GM15510 (cell line): ENCODE data around the gene ITGA1.

ENCODE experiments used
- POLR2A ChIP-seq: IDR thresholded peaks from 3 replicates; pipeline ENCODE4 v1.6.1; 2011; ENCODE audit warnings: borderline replicate concordance; ENCODE audit not compliant: insufficient read length; ENCODE audit errors: extremely low read depth

Gene ITGA1

DNA sequence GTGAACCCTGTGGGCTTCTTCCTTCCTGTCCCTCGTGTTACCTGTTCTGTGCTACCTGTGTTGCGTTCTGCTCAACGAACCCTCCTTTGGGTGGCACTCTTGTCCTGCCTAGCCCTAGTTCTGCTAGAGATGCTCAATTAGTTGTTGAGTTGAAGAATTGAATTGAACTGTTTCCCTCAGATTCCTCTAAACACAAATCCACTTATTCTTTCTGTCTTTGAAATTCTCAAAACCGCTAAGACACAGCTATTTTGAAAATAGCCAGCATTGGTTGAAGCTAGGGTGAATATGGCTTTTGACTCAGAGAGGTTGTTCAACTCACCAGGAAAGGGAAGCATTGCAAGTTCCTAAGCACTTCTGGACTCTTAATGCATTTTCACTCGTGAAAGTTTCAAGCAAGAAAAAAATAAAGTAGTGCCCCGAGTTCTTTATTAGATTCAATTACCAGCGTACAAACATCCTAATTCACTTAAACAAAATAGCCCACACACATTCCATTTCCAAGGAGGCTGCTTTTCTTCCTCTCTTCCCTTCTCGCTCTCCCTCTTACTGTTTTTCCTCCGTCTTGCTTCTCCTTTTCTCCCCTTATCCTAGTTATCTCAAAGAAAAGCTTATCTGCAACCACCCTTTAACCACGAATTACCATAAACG, 642 bp upstream of the ITGA1 start:
- no peak for TF ChIP-seq POLR2A

DNA sequence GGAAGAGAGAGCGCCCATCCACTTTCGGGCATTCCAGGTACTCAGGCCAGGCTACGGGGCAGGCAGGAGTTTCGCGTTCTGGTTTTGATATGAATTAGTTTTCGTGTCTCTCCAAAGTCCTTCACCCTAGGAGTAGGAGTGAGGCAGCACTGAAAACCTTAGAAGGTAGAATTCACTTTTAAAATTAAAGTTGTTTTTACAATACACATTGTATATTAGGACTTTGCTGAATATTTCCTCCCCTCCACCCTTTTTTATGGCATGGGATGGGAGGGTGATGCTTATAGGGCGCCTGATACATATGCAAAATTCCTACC, 747 bp downstream of the ITGA1 start:
- no peak for TF ChIP-seq POLR2A

DNA sequence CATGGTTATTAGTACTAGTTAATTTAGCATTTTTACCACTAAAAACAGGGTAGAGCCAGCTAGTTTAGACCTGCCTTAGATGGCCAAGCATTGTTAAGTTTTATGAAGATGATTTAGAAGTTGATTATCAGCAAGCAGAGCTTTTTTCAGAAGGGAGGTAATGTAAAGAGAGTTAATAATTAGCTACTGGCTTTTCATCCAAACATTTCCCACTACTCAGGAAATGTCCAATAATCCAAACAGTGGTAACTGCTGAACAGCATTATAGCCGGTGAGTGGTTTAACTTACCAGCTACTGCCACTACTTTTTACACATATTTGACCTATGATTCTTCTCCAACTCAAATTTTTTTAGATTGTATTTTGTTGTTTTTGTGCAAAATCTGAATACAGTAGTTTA, 1.7 kb downstream of the ITGA1 start:
- TF ChIP-seq POLR2A: no peak

DNA sequence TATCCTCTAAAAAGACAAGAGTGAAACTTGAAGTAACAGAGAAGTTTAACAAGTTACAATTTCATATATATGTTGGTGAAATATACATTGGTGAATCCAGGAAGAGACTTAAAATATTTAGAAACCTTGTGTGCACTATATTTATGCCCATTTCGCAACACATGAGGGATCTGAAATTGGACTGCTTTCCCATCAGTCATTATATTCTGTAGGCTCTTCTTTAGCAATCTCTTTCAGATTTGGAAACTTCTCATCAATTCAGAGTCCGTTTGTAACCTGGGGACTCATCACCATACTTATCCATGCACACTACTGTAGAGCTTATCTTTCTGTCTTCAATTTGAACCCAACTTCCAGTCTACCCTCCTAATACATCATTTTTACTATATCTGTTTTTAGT, 2.1 kb downstream of the ITGA1 start:
- no peak for TF ChIP-seq POLR2A

DNA sequence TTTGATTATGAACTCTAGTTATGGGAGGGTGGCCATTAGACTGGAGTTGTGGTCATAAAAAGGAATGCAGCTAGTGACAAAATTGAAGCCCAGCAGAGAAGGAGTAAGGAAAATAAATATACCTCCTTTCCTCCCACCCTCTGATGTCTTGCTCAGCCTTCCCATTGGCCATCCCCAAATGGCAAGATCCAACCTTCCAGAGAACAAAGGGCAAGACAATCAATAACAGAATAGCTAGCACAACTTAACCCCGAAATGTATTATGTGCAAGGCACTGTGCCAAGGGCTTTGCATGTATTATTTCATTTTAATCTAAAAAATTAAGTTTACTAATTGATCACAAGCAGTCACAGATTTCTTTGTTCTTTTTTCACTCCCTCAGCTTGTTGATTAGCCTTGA, 3.6 kb downstream of the ITGA1 start:
- TF ChIP-seq POLR2A: no peak

DNA sequence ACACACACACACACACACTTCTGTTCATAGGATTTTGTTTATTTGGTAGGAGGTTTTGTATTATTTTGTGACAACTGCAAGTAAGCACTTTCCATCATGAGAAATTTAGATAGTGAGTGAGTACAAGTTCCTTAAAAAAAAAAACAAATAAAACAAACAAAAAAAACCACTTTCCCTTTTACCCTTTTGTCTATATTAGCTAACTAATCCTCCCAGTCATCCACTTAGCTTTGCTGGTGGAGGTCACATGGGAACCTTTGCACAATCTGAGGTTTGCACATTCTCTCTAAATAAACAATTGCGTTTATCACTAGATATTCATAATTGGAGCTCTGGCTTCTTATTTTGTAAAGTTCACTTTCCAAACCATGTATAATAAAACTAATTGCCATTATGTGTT, 6.8 kb downstream of the ITGA1 start:
- no peak for TF ChIP-seq POLR2A

DNA sequence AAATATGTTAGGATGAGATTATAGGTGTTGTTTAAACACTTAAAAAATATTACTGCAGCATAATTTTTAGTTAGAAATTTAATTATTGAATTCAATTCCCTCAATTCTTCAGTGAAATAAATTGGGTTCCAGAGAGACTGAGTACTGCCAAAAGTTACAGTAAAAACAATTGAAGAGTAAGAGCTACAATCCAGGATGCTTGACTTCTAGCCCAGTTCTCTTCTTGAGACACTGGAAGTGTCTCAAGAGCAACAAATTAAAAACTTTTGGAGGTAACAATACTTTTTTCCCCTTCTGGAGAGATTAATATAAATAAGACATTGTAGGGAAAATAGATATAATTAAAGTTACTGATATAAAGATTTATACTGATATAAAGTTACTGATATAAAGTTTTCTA, 8.3 kb downstream of the ITGA1 start:
- TF ChIP-seq POLR2A: no peak

DNA sequence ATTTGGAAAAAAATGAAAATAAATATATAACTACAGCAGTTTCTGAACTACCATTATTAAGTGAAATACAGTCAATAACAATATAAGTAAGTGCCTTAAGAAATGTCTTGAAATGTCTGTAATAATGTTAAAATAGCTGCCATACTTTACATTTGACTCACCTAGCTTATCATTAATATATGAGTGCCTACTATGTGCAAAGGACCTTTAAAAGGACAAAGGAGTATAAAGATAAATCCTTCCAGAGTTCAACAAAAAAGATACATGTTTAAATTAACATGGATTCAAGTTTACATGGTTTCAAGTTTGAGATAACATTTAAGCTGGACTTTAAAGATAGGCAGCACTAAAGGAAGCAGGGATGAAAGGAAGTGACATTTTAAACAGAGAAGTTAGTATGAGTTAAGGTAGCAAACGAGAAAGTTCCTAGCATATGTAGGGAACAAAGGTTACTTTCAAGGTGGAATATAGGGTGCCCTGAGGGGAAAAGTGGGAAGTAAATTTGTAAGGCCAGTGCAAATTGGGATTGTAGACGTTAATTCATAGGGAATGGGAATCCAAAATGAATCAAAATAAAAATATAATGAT, 8.9 kb downstream of the ITGA1 start:
- no peak for TF ChIP-seq POLR2A

DNA sequence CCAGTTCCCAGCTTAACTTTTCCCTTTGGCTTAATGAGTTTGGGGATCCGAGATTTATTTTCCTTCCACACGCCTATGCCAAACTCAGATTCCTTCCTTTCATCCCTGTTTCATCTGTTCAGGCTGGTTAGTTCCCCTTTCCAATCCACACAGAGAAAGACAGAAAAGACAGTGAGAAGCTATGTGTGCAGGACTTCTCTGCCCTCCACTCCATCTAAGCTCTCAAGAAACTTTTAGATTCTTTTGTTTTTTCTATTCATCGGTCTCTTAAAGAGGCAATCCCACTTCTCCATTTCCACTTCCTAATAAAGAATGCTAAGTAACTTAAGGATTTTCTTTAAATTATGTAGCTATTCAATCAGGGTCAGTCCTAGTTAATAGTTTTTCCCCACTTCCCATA, 11.2 kb downstream of the ITGA1 start:
- TF ChIP-seq POLR2A: no peak

DNA sequence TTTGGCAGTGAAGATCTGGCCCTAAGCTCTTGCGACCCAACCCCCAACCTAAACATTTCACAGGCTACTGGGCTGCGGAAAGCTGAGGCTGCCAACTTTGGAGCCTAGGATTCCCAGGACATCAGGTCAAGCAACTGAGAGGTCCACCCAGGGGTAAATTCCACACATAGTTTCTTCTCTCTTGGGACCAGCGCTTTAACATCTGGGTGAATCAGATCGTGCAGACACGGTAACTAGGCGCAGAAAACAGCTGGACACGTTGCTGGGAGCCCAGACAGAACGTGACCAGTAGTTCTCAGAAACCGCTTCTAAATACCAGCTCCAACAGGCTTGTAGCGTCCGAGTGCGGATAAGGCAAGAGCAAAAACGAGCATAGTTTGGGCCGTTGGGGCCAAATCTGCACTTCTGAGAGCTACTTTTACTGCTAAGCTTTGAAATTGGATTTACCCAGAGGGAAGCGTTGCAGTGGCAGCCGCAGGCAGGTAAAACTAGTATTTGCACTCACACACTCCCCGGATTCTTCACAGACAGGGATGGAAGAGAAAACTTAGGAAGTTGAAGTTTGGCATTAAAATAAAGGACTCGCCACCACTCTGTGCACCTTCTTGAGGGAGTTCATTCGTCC, 11.8 kb downstream of the ITGA1 start:
- TF ChIP-seq POLR2A: no peak

DNA sequence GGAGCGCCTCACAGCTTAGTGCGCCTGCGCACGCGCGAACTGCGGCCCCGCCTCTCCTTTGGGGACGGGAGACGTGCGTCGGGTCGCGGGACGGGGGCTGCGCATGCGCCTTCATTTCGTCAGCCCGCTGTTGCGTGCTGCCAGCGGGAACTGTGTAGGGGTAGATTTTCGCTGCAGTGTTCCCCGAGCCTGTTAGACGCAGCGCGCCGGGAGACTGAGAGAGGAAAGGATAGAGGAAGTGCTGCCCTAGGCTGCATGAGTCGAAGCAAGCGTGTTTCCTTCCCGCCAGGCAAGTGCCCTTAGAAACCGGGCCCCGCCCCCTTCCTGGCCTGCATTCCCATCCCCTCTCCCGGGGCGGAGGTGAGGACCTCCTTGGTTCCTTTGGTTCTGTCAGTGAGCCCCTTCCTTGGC, 12.3 kb downstream of the ITGA1 start:
- peak; percentile 85 for TF ChIP-seq POLR2A

DNA sequence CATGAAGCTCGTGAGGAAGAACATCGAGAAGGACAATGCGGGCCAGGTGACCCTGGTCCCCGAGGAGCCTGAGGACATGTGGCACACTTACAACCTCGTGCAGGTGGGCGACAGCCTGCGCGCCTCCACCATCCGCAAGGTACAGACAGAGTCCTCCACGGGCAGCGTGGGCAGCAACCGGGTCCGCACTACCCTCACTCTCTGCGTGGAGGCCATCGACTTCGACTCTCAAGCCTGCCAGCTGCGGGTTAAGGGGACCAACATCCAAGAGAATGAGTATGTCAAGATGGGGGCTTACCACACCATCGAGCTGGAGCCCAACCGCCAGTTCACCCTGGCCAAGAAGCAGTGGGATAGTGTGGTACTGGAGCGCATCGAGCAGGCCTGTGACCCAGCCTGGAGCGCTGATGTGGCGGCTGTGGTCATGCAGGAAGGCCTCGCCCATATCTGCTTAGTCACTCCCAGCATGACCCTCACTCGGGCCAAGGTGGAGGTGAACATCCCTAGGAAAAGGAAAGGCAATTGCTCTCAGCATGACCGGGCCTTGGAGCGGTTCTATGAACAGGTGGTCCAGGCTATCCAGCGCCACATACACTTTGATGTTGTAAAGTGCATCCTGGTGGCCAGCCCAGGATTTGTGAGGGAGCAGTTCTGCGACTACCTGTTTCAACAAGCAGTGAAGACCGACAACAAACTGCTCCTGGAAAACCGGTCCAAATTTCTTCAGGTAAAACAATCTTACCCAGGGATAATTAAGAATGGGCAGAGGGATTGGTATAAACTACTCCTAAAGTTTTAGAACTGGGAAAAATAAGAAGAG, 12.9 kb downstream of the ITGA1 start:
- no peak for TF ChIP-seq POLR2A

DNA sequence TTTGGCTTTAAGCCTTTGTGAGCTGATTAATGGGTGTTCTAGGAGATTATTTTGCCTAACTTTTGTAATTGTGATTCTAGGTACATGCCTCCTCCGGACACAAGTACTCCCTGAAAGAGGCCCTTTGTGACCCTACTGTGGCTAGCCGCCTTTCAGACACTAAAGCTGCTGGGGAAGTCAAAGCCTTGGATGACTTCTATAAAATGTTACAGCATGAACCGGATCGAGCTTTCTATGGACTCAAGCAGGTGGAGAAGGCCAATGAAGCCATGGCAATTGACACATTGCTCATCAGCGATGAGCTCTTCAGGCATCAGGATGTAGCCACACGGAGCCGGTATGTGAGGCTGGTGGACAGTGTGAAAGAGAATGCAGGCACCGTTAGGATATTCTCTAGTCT, 13.6 kb downstream of the ITGA1 start:
- TF ChIP-seq POLR2A: no peak

DNA sequence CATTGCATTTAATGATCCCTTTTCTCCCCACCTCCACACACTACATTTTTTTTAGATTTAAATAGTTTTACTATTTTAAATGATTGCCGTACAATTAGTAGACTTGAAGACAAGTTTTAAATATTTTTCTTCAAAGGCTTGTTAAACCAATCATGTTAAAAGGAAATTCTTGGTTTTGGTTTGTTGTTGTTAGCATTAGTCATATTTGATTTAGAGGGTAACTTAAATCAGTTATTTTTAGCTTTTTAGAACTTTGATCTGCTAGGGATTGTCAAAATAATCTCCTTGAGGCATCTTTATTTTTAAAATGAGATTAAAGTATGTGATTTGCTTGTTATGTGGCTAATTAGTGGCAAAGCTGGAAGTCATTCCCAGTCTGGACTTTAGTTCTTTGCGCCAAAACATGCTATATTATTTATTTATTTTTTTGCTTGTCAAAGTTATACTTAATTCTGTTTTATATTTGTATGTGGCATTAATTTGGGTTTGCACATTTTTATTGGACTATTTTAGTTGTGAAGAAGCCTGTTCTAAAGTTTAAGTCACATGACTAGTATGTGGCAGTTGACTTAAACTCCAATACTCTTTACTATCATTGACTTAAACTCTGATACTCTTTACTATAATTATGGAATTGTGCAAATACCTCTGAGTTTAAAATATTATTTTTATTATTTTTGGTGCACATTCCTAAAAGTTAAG, 14.7 kb downstream of the ITGA1 start:
- TF ChIP-seq POLR2A: no peak

DNA sequence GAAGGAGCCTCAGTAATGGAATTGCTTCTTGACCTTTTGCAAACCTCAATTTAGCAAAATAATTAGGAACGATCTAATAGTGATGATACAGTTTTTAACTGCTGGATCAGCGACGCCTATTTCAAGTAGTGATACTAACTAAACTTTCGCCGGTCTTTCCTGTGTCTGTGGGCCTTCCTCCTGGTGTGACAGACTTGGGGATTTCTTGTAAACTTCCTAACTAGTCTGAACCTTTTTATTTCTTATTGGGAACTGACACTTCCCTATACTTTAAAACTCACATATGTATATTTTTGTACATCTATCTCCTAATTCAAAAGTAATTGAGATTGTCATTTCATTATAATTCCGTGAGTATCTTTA, 15.2 kb downstream of the ITGA1 start:
- no peak for TF ChIP-seq POLR2A

DNA sequence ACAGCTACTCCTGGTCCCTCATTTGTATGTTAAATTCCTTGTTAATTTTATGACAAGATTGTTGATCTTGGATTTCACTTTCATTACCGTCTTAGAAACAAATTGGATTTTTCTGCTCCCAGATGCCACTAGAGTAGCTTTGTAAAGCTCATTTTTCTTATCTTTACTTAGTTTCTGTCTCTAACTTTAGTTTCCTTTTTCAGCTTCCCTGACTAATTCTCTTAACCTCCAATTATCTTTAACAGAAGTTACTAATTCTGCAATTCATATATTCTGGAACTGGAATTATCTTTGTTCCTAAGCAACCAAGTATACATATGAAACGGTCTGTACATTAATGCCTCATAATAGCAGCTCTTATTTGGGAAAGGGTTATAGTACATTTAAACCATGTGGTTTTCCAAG, 16.7 kb downstream of the ITGA1 start:
- no peak for TF ChIP-seq POLR2A

DNA sequence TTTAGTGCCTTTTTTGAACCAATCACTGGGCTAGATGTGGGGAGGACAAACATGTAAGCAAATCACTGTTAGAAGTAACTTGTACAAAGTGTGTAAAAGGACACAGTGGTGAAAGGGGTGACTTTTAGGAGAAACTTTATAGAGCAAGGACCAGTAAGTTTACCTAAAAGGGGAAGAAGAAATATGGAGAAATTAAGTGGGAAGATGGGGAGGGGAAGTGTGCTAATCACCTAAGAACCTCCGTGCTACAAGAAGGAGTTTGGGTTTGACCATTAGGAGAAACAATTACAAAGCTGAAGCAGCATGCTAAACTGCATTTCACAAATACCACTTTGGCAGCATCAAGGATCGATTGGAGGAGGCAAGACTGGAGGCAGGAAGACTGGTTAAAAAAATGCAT, 17.3 kb downstream of the ITGA1 start:
- TF ChIP-seq POLR2A: no peak
